Measurements from ENCODE around the gene RAB28. TPM values are rescaled to one million over a fixed set of nuclear protein-coding genes. Genes with fewer than 3 reads are reported as not detected.

The RAB28 gene
- total and polyA plus RNA-seq, 5 donors = 17.1 to 27.6 (median 22.3) TPM

DNA sequence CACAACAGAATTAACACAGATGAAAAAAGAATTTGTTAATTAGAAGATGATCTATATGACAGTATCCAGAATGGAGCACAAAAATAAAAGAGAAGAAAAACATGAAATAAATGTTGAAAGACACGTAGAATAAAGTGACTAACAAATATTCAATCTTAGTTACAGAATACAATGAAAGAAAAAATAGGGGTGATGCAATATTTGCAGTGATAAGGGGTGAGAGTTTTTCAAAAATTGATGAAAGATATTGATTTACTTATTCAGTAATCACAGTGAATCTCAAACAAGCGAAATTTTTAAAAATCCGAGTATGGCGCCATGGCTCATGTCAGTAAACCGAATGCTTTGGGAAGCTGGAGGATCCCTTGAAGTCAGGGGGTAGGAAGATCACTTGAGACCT lies 20.2 kb upstream of the RAB28 start:
- H3K4me3 ChIP-seq (ENCODE audit: low read length) = no peak overlapping the region
- ATAC-seq (no peak), DNase-seq (no peak)
- no peaks in the 10 kb centered on the region for H3K4me1 ChIP-seq (ENCODE audit: control insufficient read depth, insufficient read depth, low read length)
- H3K27me3 ChIP-seq (ENCODE audit: control insufficient read depth, insufficient read depth) = no peaks in the 10 kb centered on the region
- WGBS = 95% methylated on average over 5 of the region's 5 CpGs
- no peaks in the 10 kb centered on the region for H3K9me3 ChIP-seq (ENCODE audit: control insufficient read depth, low read length)
- intact Hi-C loops (cut with DNase I) = no loop called here
- H3K27ac ChIP-seq (ENCODE audit: low read length) = no peak overlapping the region

DNA sequence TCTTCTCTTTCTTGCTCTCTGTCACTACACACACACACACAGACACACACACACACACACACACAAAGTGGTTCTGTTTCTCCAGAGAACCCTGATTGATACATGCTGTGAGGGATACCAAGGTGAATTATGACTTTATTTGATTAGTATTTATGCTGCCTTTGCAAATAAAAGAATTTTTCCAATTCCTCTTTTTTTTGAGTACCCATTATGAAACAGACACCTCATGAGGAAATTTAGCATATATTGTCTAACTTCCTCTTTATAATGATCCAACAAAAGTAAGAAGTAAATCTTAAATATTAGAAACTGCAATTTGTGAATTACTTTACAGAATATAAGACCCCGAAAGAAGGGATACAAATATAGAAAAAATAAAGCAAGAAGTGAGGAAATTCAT lies 14.3 kb upstream of the RAB28 start:
- intact Hi-C loops (cut with DNase I) = no loop called here
- Histone ChIP-seq H3K4me3 (ENCODE audit: low read length) (no peak overlapping the region), H3K27ac (ENCODE audit: low read length) (no peak overlapping the region), H3K9me3 (ENCODE audit: control insufficient read depth, low read length) (no peaks in the 10 kb centered on the region), H3K4me1 (ENCODE audit: control insufficient read depth, insufficient read depth, low read length) (no peaks in the 10 kb centered on the region), H3K27me3 (ENCODE audit: control insufficient read depth, insufficient read depth) (no peaks in the 10 kb centered on the region)
- ATAC-seq (no peak), DNase-seq (no peak)
- 86% methylated on average over 1 of the region's 1 CpG for WGBS

DNA sequence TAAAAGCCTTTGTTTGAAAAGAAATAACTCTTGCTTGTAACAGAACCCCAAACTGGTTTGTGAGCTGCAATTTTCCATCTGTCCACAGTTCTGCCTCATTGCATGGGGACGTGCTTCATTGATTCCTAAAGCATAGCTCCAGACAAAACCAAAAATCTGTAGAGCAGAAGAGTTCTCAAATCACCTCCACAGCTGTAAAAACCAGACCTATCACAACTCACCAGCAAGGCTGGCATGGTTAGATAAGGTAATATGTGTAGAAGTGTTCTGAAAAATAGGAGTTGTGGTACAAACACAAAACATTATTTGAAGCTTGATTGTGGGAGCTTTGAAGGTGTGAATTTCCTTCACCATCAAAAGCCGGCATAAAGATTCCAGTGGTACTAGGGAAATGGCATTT lies 12.5 kb upstream of the RAB28 start:
- Histone ChIP-seq H3K4me1 (ENCODE audit: control insufficient read depth, insufficient read depth, low read length) (no peaks in the 10 kb centered on the region), H3K9me3 (ENCODE audit: control insufficient read depth, low read length) (no peaks in the 10 kb centered on the region), H3K4me3 (ENCODE audit: low read length) (no peak overlapping the region), H3K27ac (ENCODE audit: low read length) (no peak overlapping the region), H3K27me3 (ENCODE audit: control insufficient read depth, insufficient read depth) (no peaks in the 10 kb centered on the region)
- intact Hi-C loops (cut with DNase I) = no loop called here
- no peak for ATAC-seq
- 54% methylated on average over 2 of the region's 2 CpGs for WGBS
- DNase-seq = no peak

DNA sequence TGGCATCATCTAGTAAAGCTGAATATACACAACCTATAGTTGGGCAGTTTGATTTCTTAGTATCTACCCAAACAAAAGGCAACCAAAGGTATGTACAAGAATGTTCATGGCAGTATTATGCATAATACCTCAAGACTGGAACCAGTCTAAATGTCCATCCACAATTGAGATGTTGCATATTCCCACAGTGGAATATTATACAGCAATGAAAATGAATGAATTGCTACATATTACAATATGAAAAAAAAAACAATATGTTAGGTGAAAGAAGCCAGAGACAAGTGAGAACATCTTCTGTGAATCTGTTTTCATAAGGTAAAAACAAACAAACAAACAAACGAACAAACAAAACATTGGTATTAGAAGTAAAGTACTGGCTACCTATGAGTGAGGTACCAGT lies 11.6 kb upstream of the RAB28 start:
- 93% methylated on average over 1 of the region's 1 CpG for WGBS
- Histone ChIP-seq H3K27ac (ENCODE audit: low read length) (no peak overlapping the region), H3K27me3 (ENCODE audit: control insufficient read depth, insufficient read depth) (no peaks in the 10 kb centered on the region), H3K4me3 (ENCODE audit: low read length) (no peak overlapping the region), H3K9me3 (ENCODE audit: control insufficient read depth, low read length) (no peaks in the 10 kb centered on the region), H3K4me1 (ENCODE audit: control insufficient read depth, insufficient read depth, low read length) (no peaks in the 10 kb centered on the region)
- ATAC-seq = no peak
- intact Hi-C loops (cut with DNase I) = no loop called here
- no peak for DNase-seq

DNA sequence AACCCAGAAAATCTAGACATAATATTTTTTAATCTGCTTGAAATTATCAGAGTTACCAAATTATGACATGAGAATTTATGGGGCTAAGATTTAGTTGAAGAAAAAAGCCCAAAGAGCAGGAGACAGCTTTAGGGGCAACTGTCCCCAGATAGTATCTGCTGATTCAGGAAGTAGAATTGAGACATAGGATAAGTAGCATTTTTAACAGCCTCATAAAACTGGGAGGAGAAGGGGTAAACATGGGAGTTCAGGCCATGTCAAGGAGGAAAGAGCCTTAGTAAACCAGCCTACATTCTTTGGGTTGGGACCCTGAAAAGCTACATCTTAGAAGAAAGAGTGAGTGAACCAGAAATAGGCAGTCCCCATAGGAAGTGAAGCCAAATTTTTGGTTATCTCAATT lies 9.7 kb upstream of the RAB28 start:
- Histone ChIP-seq H3K27me3 (ENCODE audit: control insufficient read depth, insufficient read depth) (no peaks in the 10 kb centered on the region), H3K9me3 (ENCODE audit: control insufficient read depth, low read length) (no peaks in the 10 kb centered on the region), H3K4me1 (ENCODE audit: control insufficient read depth, insufficient read depth, low read length) (no peaks in the 10 kb centered on the region), H3K4me3 (ENCODE audit: low read length) (no peak overlapping the region), H3K27ac (ENCODE audit: low read length) (no peak overlapping the region)
- DNase-seq (no peak), ATAC-seq (no peak)
- intact Hi-C loops (cut with DNase I) = no loop called here

DNA sequence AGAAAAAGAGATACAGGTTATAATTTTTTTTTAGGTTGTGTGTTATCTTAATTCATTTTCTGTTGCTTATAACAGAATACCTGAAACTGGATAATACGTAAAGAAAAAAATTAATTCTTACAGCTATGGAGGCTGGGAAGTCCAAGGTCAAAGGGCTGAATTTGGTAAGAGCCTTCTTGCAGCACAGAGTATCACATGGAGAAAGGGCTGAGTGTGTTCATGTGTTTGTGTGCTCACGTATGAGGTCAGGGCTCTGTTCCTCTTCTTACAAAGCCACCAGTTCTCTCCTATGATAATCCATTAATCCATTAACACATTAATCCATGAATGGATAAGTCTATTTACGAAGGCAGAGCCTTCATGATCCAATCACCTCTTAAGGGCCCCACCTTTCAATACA lies 8.6 kb upstream of the RAB28 start:
- intact Hi-C loops (cut with DNase I) = no loop called here

DNA sequence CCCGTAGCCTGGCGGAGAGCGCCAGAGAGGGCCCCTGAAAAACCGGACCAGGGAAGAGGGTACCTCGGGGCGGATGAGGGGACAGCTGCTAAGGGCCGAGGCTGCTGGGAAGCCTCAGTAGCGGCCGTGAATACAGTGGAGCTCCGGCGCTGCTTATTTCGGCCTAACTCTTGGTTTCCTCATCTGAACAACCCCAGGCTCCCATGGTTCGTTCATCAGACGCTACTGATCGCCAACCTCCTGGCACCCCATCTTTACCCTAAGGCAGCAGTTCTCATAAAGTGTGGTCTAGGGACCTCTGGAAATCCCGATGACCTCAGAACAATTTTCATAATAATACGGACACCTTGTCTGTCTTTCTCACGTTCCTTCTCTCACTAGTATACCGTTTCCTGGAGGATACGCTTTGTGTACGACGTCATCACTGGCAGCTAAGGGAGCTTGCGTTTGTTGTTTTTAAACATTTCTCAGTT lies 645 bp upstream of the RAB28 start:
- Histone ChIP-seq H3K9me3 (ENCODE audit: control insufficient read depth, low read length) (no peaks in the 10 kb centered on the region), H3K4me3 (ENCODE audit: low read length) (peak overlapping the region; percentile 98), H3K4me1 (ENCODE audit: control insufficient read depth, insufficient read depth, low read length) (peaks cover 2% of the 10 kb centered on the region), H3K27ac (ENCODE audit: low read length) (peak overlapping the region; percentile 79), H3K27me3 (ENCODE audit: control insufficient read depth, insufficient read depth) (no peaks in the 10 kb centered on the region)
- 1% methylated on average over 23 of the region's 23 CpGs for WGBS
- intact Hi-C loops (cut with DNase I) = no loop called here
- no peak for DNase-seq
- ATAC-seq = no peak

More for the DNA sequence above, 8.6 kb upstream of the RAB28 start:
- H3K27ac ChIP-seq (ENCODE audit: low read length) = no peak overlapping the region
- ATAC-seq = no peak
- no peak for DNase-seq
- H3K4me1 ChIP-seq (ENCODE audit: control insufficient read depth, insufficient read depth, low read length) = no peaks in the 10 kb centered on the region
- 80% methylated on average over 3 of the region's 3 CpGs for WGBS
- no peak overlapping the region for H3K4me3 ChIP-seq (ENCODE audit: low read length)
- H3K9me3 ChIP-seq (ENCODE audit: control insufficient read depth, low read length) = no peaks in the 10 kb centered on the region
- H3K27me3 ChIP-seq (ENCODE audit: control insufficient read depth, insufficient read depth) = no peaks in the 10 kb centered on the region

DNA sequence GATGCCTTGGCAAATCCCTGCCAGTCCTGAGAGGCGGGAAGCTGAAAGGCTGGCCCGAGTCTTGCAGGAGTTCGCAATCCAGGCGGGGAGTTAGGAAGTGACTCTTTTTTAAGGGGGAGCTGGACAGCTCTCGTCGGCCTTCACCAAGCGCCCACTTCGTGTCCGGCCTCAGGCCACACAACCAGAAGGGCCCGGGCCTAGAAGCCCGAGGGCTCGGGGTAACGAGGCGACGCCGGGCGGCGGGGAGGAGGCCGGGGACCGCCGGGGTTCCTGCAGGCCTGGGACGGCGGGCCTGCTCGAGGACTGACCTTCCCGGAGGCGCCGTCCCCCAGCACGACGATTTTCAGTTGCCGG lies 395 bp downstream of the RAB28 start:
- no peaks in the 10 kb centered on the region for H3K9me3 ChIP-seq (ENCODE audit: control insufficient read depth, low read length)
- intact Hi-C loops (cut with DNase I) = no loop called here
- under 1% methylated on average over 30 of the region's 30 CpGs for WGBS
- peak overlapping the region; percentile 98 for H3K27ac ChIP-seq (ENCODE audit: low read length)
- ATAC-seq = peak; percentile 73 to 78
- DNase-seq = peak in 2 of 3 donors; percentile 63 to 77
- peak overlapping the region; percentile 98 for H3K4me3 ChIP-seq (ENCODE audit: low read length)
- peaks cover 2% of the 10 kb centered on the region for H3K4me1 ChIP-seq (ENCODE audit: control insufficient read depth, insufficient read depth, low read length)
- no peaks in the 10 kb centered on the region for H3K27me3 ChIP-seq (ENCODE audit: control insufficient read depth, insufficient read depth)

DNA sequence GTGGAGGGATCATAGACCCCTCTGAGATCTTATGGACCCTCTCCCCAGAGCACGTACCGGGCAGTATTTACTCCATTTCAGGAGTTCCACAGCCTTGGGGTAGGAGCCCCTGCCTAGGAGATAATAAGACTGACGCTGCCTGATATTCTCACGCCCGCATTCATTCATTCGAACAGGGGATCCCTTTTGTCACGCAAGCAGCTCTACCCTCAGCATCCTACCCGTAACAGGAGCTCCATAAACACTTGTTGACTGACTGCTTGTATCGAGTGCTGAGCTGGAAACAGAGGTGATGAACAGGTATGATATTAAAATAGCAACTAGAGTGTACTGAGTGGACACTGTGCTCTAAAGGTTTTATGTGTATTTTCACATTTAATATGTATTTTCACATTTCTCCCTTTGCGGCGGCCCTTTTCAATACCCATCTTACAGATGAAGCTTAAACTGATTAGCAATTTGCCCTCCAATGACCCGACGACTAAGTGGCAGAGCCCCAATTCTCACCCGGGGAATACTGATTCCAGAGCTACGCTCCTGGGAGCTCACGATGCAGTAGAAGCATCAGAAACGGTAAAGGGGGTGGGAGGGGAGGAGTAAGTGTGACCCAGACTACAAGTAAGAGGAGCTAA lies 888 bp downstream of the RAB28 start:
- Histone ChIP-seq H3K4me3 (ENCODE audit: low read length) (peak overlapping the region; percentile 98), H3K4me1 (ENCODE audit: control insufficient read depth, insufficient read depth, low read length) (peaks cover 2% of the 10 kb centered on the region), H3K9me3 (ENCODE audit: control insufficient read depth, low read length) (no peaks in the 10 kb centered on the region), H3K27ac (ENCODE audit: low read length) (peak overlapping the region; percentile 98), H3K27me3 (ENCODE audit: control insufficient read depth, insufficient read depth) (no peaks in the 10 kb centered on the region)
- ATAC-seq = no peak
- intact Hi-C loops (cut with DNase I) = no loop called here
- DNase-seq = no peak
- WGBS = 10% methylated on average over 17 of the region's 17 CpGs

DNA sequence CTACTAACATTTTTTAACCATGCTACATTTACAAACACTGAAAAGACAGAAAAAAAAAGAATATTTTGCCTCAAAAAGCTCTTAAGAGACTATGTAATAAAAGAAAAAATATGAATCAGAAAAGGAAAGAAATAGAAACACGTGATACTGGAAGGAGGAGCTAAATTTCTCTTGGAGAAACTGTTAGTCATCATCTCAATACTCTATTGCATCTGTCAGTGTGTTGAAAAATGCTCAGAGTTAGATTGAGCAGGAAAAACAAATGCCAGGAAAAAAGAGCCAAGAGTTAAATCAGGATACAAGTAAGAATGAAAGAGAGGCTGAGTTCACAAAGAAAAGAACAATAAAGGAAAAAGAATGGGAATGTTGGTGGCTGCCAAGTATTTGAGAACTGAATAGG lies 2.6 kb downstream of the RAB28 start:
- Histone ChIP-seq H3K9me3 (ENCODE audit: control insufficient read depth, low read length) (no peaks in the 10 kb centered on the region), H3K4me3 (ENCODE audit: low read length) (no peak overlapping the region), H3K27ac (ENCODE audit: low read length) (no peak overlapping the region), H3K27me3 (ENCODE audit: control insufficient read depth, insufficient read depth) (no peaks in the 10 kb centered on the region), H3K4me1 (ENCODE audit: control insufficient read depth, insufficient read depth, low read length) (peaks cover 2% of the 10 kb centered on the region)
- no peak for DNase-seq
- intact Hi-C loops (cut with DNase I) = no loop called here
- ATAC-seq = no peak
- WGBS = 21% methylated on average over 1 of the region's 1 CpG

DNA sequence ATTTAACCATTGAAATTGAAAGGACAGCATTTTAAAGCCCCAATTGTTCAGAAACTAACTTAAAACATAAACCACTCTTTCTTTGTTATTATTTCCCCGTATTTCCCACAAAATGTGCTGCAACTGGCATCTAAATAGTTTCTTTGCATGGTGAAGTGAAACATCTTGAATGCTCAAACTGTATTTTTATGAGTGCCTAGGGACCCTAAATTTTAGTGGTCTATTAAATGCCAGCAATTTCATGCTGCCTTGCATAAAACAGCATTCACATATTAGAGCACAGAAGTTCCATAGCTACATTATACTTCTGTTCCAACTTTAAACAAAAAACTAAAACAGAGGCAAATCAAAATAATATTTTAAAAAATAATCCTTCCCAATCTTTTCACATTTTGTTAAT lies 5.4 kb downstream of the RAB28 start:
- Histone ChIP-seq H3K4me3 (ENCODE audit: low read length) (no peak overlapping the region), H3K4me1 (ENCODE audit: control insufficient read depth, insufficient read depth, low read length) (peaks cover 2% of the 10 kb centered on the region), H3K27me3 (ENCODE audit: control insufficient read depth, insufficient read depth) (no peaks in the 10 kb centered on the region), H3K27ac (ENCODE audit: low read length) (no peak overlapping the region), H3K9me3 (ENCODE audit: control insufficient read depth, low read length) (no peaks in the 10 kb centered on the region)
- no peak for DNase-seq
- intact Hi-C loops (cut with DNase I) = no loop called here
- no peak for ATAC-seq
- WGBS = 95% methylated on average over 1 of the region's 1 CpG

DNA sequence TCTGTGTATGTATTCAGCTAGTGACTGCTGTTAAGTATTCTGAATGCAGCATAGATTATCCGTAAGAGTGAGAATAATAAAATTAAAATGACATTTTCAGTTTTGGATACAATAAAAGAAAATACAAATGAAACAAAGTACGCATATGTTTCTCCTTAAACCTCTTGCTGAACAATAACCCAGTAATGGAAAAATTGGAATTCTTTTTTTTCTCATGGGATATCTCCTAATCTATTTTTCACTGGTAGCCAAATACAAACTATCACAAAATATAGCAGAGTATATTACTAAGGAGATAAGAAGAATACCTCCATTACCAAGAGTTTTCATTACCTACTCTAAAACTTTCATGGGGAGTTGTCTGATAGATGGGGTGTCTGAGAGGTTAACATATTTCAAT lies 6.0 kb downstream of the RAB28 start:
- Histone ChIP-seq H3K9me3 (ENCODE audit: control insufficient read depth, low read length) (no peaks in the 10 kb centered on the region), H3K4me1 (ENCODE audit: control insufficient read depth, insufficient read depth, low read length) (peaks cover 2% of the 10 kb centered on the region), H3K27ac (ENCODE audit: low read length) (no peak overlapping the region), H3K27me3 (ENCODE audit: control insufficient read depth, insufficient read depth) (no peaks in the 10 kb centered on the region), H3K4me3 (ENCODE audit: low read length) (no peak overlapping the region)
- WGBS = 82% methylated on average over 2 of the region's 2 CpGs
- ATAC-seq (no peak), DNase-seq (no peak)
- intact Hi-C loops (cut with DNase I) = no loop called here

Measured in right cardiac atrium (tissue), 5 donors.